Measurements from ENCODE around the gene SIM2.

The SIM2 gene

GRCh38 chr21:36730291-36731281 lies 31.7 kb downstream of the SIM2 start:
- H3K4me3 Mint-ChIP-seq: no peak overlapping the region
- H3K27ac Mint-ChIP-seq: no peak overlapping the region
- no peaks in the 10 kb centered on the region for H3K4me1 Mint-ChIP-seq
- peaks cover 13% of the 10 kb centered on the region for H3K27me3 Mint-ChIP-seq
- H3K36me3 Mint-ChIP-seq: no peaks in the 10 kb centered on the region
- ATAC-seq: no peak
- peaks cover 3% of the 10 kb centered on the region for H3K9me3 Mint-ChIP-seq

- Mint-ChIP-seq H3K36me3 (no peaks in the 10 kb centered on the region), H3K4me1 (no peaks in the 10 kb centered on the region), H3K27ac (no peak overlapping the region), H3K4me3 (no peak overlapping the region), H3K9me3 (peaks cover 3% of the 10 kb centered on the region), H3K27me3 (peaks cover 29% of the 10 kb centered on the region)
- peak; percentile 4 for ATAC-seq
Measured at GRCh38 chr21:36732217-36732616, 33.3 kb downstream of the SIM2 start.

GRCh38 chr21:36732761-36733160 lies 33.8 kb downstream of the SIM2 start:
- no peak overlapping the region for H3K27ac Mint-ChIP-seq
- no peak overlapping the region for H3K4me3 Mint-ChIP-seq
- H3K36me3 Mint-ChIP-seq: no peaks in the 10 kb centered on the region
- H3K4me1 Mint-ChIP-seq: no peaks in the 10 kb centered on the region
- peaks cover 3% of the 10 kb centered on the region for H3K9me3 Mint-ChIP-seq
- peaks cover 34% of the 10 kb centered on the region for H3K27me3 Mint-ChIP-seq
- no peak for ATAC-seq

GRCh38 chr21:36733857-36734256 lies 34.9 kb downstream of the SIM2 start:
- Mint-ChIP-seq H3K27me3 (peaks cover 34% of the 10 kb centered on the region), H3K4me1 (no peaks in the 10 kb centered on the region), H3K9me3 (peaks cover 3% of the 10 kb centered on the region), H3K4me3 (no peak overlapping the region), H3K27ac (no peak overlapping the region), H3K36me3 (no peaks in the 10 kb centered on the region)
- no peak for ATAC-seq

GRCh38 chr21:36734367-36735200 lies 35.7 kb downstream of the SIM2 start:
- H3K9me3 Mint-ChIP-seq: peaks cover 3% of the 10 kb centered on the region
- H3K4me1 Mint-ChIP-seq: no peaks in the 10 kb centered on the region
- H3K27ac Mint-ChIP-seq: no peak overlapping the region
- no peak for ATAC-seq
- H3K27me3 Mint-ChIP-seq: peaks cover 34% of the 10 kb centered on the region
- no peaks in the 10 kb centered on the region for H3K36me3 Mint-ChIP-seq
- no peak overlapping the region for H3K4me3 Mint-ChIP-seq

GRCh38 chr21:36735201-36735515 lies 36.2 kb downstream of the SIM2 start:
- no peak for ATAC-seq
- H3K27me3 Mint-ChIP-seq: peaks cover 34% of the 10 kb centered on the region
- H3K36me3 Mint-ChIP-seq: no peaks in the 10 kb centered on the region
- no peak overlapping the region for H3K4me3 Mint-ChIP-seq
- no peak overlapping the region for H3K27ac Mint-ChIP-seq
- peaks cover 3% of the 10 kb centered on the region for H3K9me3 Mint-ChIP-seq
- H3K4me1 Mint-ChIP-seq: no peaks in the 10 kb centered on the region

- Mint-ChIP-seq H3K27ac (no peak overlapping the region), H3K27me3 (peaks cover 34% of the 10 kb centered on the region), H3K4me1 (no peaks in the 10 kb centered on the region), H3K9me3 (peaks cover 3% of the 10 kb centered on the region), H3K36me3 (no peaks in the 10 kb centered on the region), H3K4me3 (no peak overlapping the region)
- no peak for ATAC-seq
Measured at GRCh38 chr21:36735724-36736320, 36.9 kb downstream of the SIM2 start.

GRCh38 chr21:36738489-36739126 lies 39.7 kb downstream of the SIM2 start:
- no peak overlapping the region for H3K27ac Mint-ChIP-seq
- no peak for ATAC-seq
- no peaks in the 10 kb centered on the region for H3K36me3 Mint-ChIP-seq
- peaks cover 3% of the 10 kb centered on the region for H3K9me3 Mint-ChIP-seq
- H3K27me3 Mint-ChIP-seq: peaks cover 54% of the 10 kb centered on the region
- no peaks in the 10 kb centered on the region for H3K4me1 Mint-ChIP-seq
- H3K4me3 Mint-ChIP-seq: no peak overlapping the region

- Mint-ChIP-seq H3K36me3 (no peaks in the 10 kb centered on the region), H3K27me3 (peaks cover 60% of the 10 kb centered on the region), H3K9me3 (no peaks in the 10 kb centered on the region), H3K27ac (no peak overlapping the region), H3K4me3 (no peak overlapping the region), H3K4me1 (peaks cover 3% of the 10 kb centered on the region)
- ATAC-seq: no peak
Measured at GRCh38 chr21:36741506-36741905, 42.6 kb downstream of the SIM2 start.

GRCh38 chr21:36743008-36743407 lies 44.1 kb downstream of the SIM2 start:
- H3K27me3 Mint-ChIP-seq: peaks cover 58% of the 10 kb centered on the region
- H3K9me3 Mint-ChIP-seq: no peaks in the 10 kb centered on the region
- no peak for ATAC-seq
- H3K36me3 Mint-ChIP-seq: no peaks in the 10 kb centered on the region
- H3K4me1 Mint-ChIP-seq: peaks cover 11% of the 10 kb centered on the region
- H3K4me3 Mint-ChIP-seq: no peak overlapping the region
- no peak overlapping the region for H3K27ac Mint-ChIP-seq

GRCh38 chr21:36743446-36743845 lies 44.5 kb downstream of the SIM2 start:
- H3K27ac Mint-ChIP-seq: no peak overlapping the region
- ATAC-seq: no peak
- H3K36me3 Mint-ChIP-seq: no peaks in the 10 kb centered on the region
- no peaks in the 10 kb centered on the region for H3K9me3 Mint-ChIP-seq
- peaks cover 14% of the 10 kb centered on the region for H3K4me1 Mint-ChIP-seq
- peaks cover 63% of the 10 kb centered on the region for H3K27me3 Mint-ChIP-seq
- H3K4me3 Mint-ChIP-seq: no peak overlapping the region

- Mint-ChIP-seq H3K27ac (no peak overlapping the region), H3K4me3 (no peak overlapping the region), H3K9me3 (no peaks in the 10 kb centered on the region), H3K4me1 (peaks cover 16% of the 10 kb centered on the region), H3K27me3 (peaks cover 70% of the 10 kb centered on the region), H3K36me3 (no peaks in the 10 kb centered on the region)
- ATAC-seq: no peak
Measured at GRCh38 chr21:36744190-36744559, 45.3 kb downstream of the SIM2 start.

GRCh38 chr21:36744560-36745231 lies 45.8 kb downstream of the SIM2 start:
- Mint-ChIP-seq H3K4me1 (peaks cover 16% of the 10 kb centered on the region), H3K9me3 (no peaks in the 10 kb centered on the region), H3K36me3 (no peaks in the 10 kb centered on the region), H3K27ac (no peak overlapping the region), H3K27me3 (peaks cover 75% of the 10 kb centered on the region), H3K4me3 (no peak overlapping the region)
- ATAC-seq: no peak

GRCh38 chr21:36745459-36745858 lies 46.5 kb downstream of the SIM2 start:
- Mint-ChIP-seq H3K27me3 (peaks cover 76% of the 10 kb centered on the region), H3K4me3 (no peak overlapping the region), H3K36me3 (no peaks in the 10 kb centered on the region), H3K27ac (no peak overlapping the region), H3K4me1 (peaks cover 16% of the 10 kb centered on the region), H3K9me3 (no peaks in the 10 kb centered on the region)
- ATAC-seq: no peak
